ENCODE data around the gene CTDSPL. TPM values are rescaled to one million over a fixed set of nuclear protein-coding genes. Genes with fewer than 3 reads are reported as not detected.

CTDSPL gene
- total RNA-seq, 1 experiment from 2014 or later = 34.4 TPM

GRCh38 chr3:37989821-37990480, 128.3 kb downstream of the CTDSPL start:
- DNase-seq (ENCODE audit: low read depth, low spot score) = no peak
- Histone ChIP-seq H3K27me3 (ENCODE audit: insufficient read depth, low read length) (no peaks in the 10 kb centered on the region), H3K4me3 (replicated peaks in 1 of 2; ENCODE audit: low read depth in 1 of 2, low read length in 2 of 2) (no peak overlapping the region), H3K79me2 (ENCODE audit: insufficient read depth, low read length) (no peaks in the 10 kb centered on the region), H3K36me3 (ENCODE audit: control insufficient read depth in 1 of 2, insufficient read depth in 2 of 2, low read length in 2 of 2) (no peaks in the 10 kb centered on the region), H2AFZ (ENCODE audit: low read depth, low read length, poor library complexity, severe bottlenecking) (no peak overlapping the region), H3K9me3 (ENCODE audit: control insufficient read depth in 1 of 2, insufficient read depth in 1 of 2, low read depth in 1 of 2, low read length in 2 of 2) (no peaks in the 10 kb centered on the region), H3K4me2 (ENCODE audit: low read length) (no peak overlapping the region), H3K4me1 (ENCODE audit: control insufficient read depth in 1 of 2, insufficient read depth in 2 of 2, low read length in 2 of 2) (peaks cover 10 to 30% of the 10 kb centered on the region in 2 experiments; a peak in 3 of 4 replicates), H3K27ac (ENCODE audit: low read depth, low read length) (no peak overlapping the region), H3K9me2 (ENCODE audit: insufficient read depth) (no peaks in the 10 kb centered on the region), H4K20me1 (ENCODE audit: insufficient read depth) (no peaks in the 10 kb centered on the region), H3K9ac (ENCODE audit: low read length) (no peak overlapping the region)
- intact Hi-C loops (cut with micrococcal nuclease) = no loop called here
- BruUV-seq (replicated peaks) = no TSS peak
- no peak for TF ChIP-seq POLR2A (IDR thresholded peaks at IDR 0.05; ENCODE audit: borderline replicate concordance, extremely low read depth, insufficient read depth, insufficient read length)
- TF ChIP-seq EZH2 (IDR thresholded peaks at IDR 0.05) = no peak
- TF ChIP-seq ZBTB33 (IDR thresholded peaks at IDR 0.05; ENCODE audit: extremely low read depth, insufficient replicate concordance, low read length) = no peak
- TF ChIP-seq, protein P1, sequence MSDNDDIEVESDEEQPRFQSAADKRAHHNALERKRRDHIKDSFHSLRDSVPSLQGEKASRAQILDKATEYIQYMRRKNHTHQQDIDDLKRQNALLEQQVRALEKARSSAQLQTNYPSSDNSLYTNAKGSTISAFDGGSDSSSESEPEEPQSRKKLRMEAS (IDR thresholded peaks at IDR 0.05) = no peak
- TF ChIP-seq FOSL1 (IDR thresholded peaks at IDR 0.05; ENCODE audit: low read depth) = no peak
- TF ChIP-seq REST (IDR thresholded peaks at IDR 0.05; ENCODE audit: low read depth) = no peak
- TF ChIP-seq, protein P2, sequence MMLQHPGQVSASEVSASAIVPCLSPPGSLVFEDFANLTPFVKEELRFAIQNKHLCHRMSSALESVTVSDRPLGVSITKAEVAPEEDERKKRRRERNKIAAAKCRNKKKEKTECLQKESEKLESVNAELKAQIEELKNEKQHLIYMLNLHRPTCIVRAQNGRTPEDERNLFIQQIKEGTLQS (IDR thresholded peaks at IDR 0.05) = no peak
- TF ChIP-seq RAD21 (IDR thresholded peaks at IDR 0.05; ENCODE audit: low read depth) = no peak
- TF ChIP-seq EZH2phosphoT487 (IDR thresholded peaks at IDR 0.05; ENCODE audit: borderline replicate concordance) = no peak
- TF ChIP-seq JUND (IDR thresholded peaks at IDR 0.05) = no peak
- RAD21 ChIA-PET (ENCODE audit: low non-redundant PET in 1 of 2, low total read pairs in 2 of 2, uncharacterized antibody in 2 of 2, unreplicated experiment in 2 of 2) = no interaction called here
- POLR2A ChIA-PET = no interaction called here
- no peak for ATAC-seq
- CTCF ChIA-PET = no interaction called here

All from HCT116 (cell line).